ENCODE data around the gene ATAD3A. TPM values are rescaled to one million over a fixed set of nuclear protein-coding genes. Genes with fewer than 3 reads are reported as not detected.

Gene ATAD3A
- total RNA-seq, 4 donors from 2014 or later = 14.6 to 34.4 (median 20.4) TPM

DNA sequence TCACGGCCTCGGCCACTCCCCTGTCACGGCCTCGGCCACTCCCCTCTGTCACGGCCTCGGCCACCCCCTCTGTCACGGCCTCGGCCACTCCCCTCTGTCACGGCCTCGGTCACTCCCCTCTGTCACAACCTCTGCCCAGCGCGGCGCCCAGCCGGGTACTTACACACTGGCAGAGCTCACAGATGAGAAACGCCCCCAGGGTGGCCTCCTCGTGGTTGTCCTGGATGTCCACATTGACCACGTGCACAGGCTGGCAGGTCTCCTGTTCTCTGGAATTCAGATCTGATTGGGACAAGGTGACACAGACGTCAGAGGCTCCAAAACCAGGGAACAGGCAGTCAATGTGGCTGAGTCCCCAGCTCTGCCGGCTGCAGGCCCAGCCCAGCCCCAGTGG, 31.7 kb downstream of the ATAD3A start:
- intact Hi-C loops (cut with DNase I; ENCODE audit: low total_unique reads) (no loop called here), in situ Hi-C loops (cut with MboI; ENCODE audit: low pct_ligation_motif_present in 1 of 4, low pct_unique_long_range_greater_than_20kb in 1 of 4, low sequenced_read_pairs in 3 of 4) (no loop called here)
- Histone ChIP-seq H3K4me1 (peaks cover 5 to 19% (median 12%) of the 10 kb centered on the region in 4 donors), H3K36me3 (no peaks in the 10 kb centered on the region), H3K27ac (no peak overlapping the region), H3K27me3 (peaks cover 9% of the 10 kb centered on the region), H3K4me3 (no peak overlapping the region), H3K9me3 (no peaks in the 10 kb centered on the region)
- no peak for TF ChIP-seq POLR2AphosphoS5 (IDR thresholded peaks at IDR 0.05)
- TF ChIP-seq POLR2A (IDR thresholded peaks at IDR 0.05) = no peak
- TF ChIP-seq, protein P1, sequence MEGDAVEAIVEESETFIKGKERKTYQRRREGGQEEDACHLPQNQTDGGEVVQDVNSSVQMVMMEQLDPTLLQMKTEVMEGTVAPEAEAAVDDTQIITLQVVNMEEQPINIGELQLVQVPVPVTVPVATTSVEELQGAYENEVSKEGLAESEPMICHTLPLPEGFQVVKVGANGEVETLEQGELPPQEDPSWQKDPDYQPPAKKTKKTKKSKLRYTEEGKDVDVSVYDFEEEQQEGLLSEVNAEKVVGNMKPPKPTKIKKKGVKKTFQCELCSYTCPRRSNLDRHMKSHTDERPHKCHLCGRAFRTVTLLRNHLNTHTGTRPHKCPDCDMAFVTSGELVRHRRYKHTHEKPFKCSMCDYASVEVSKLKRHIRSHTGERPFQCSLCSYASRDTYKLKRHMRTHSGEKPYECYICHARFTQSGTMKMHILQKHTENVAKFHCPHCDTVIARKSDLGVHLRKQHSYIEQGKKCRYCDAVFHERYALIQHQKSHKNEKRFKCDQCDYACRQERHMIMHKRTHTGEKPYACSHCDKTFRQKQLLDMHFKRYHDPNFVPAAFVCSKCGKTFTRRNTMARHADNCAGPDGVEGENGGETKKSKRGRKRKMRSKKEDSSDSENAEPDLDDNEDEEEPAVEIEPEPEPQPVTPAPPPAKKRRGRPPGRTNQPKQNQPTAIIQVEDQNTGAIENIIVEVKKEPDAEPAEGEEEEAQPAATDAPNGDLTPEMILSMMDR (IDR thresholded peaks at IDR 0.05) = no peak
- TF ChIP-seq EP300 (IDR thresholded peaks at IDR 0.05; ENCODE audit: low read depth) = no peak
- 72% methylated on average over 19 of the region's 19 CpGs; no CpG with 5 or more reads in 1 of the 2 donors for WGBS, 2 donors (ENCODE audit: low coverage in 1 of 2)
- DNase-seq = no peak

DNA sequence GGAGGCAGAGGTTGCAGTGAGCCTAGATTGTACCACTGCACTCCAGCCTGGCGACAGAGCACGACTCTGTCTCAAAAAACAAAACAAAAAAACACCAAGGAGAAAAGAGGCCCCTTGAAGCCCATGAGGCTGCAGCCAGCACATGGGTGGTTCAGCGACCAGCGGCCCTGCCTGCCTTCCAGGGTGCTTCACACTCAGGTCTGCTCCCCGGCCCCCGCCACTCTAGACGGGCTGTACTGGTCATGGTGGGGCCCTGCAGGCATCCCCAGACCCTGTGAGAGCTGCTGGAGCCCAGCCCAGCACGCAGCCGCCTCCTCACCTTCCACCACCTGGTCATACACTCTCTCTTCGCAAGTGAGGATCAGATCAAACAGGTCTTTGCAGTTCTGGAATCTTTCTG, 32.6 kb downstream of the ATAD3A start:
- H3K27ac ChIP-seq = no peak overlapping the region
- no peaks in the 10 kb centered on the region for H3K36me3 ChIP-seq
- 87 to 92% methylated on average over 5 to 10 of the region's 10 CpGs for WGBS, 2 donors (ENCODE audit: low coverage in 1 of 2)
- TF ChIP-seq POLR2AphosphoS5 (IDR thresholded peaks at IDR 0.05) (no peak), EP300 (IDR thresholded peaks at IDR 0.05; ENCODE audit: low read depth) (no peak), POLR2A (IDR thresholded peaks at IDR 0.05) (no peak)
- TF ChIP-seq, protein P1 (IDR thresholded peaks at IDR 0.05) = no peak
- no peak for DNase-seq
- H3K4me3 ChIP-seq = no peak overlapping the region
- H3K4me1 ChIP-seq = peaks cover 5 to 11% (median 9%) of the 10 kb centered on the region in 4 donors
- H3K9me3 ChIP-seq = no peaks in the 10 kb centered on the region
- H3K27me3 ChIP-seq = peaks cover 4% of the 10 kb centered on the region
- intact Hi-C loops (cut with DNase I; ENCODE audit: low total_unique reads) (no loop called here), in situ Hi-C loops (cut with MboI; ENCODE audit: low pct_ligation_motif_present in 1 of 4, low pct_unique_long_range_greater_than_20kb in 1 of 4, low sequenced_read_pairs in 3 of 4) (no loop called here)

DNA sequence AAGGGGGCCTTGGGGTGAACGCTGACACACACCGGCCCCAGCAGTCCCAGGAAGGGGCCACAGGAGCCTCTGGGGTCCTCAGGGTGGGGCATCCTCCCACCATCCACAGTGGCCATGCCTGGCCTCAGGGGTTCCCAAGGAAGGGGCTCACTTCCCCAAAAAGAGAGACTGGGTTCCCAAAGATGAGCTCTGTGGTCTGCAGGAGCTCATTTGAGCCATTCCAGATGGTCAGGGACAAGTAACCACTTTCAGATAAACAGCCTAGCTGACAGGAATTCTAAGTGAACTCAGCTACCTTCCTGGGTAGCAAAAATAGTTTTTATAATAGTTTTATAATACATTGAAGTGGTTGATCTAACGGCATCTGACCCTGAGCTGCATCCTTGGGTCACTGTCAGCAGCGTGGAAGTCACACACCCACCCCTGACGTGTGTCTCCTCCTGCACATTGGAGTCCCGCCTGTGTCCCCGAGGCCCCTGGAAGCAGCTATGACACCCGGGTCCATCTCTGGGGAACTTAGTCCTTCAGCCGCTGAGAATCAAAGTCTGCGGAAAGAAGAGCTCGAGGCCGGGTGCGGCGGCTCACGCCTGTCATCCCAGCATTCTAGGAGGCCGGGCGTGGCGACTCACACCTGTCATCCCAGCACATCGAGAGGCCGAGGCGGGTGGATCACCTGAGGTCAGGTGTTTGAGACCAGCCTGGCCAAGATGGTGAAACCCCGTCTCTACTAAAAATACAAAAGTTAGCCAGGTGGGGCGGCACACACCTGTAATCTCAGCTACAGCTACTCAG, 34.2 kb downstream of the ATAD3A start:
- Histone ChIP-seq H3K36me3 (no peaks in the 10 kb centered on the region), H3K27me3 (no peaks in the 10 kb centered on the region), H3K9me3 (no peaks in the 10 kb centered on the region), H3K27ac (no peak overlapping the region), H3K4me3 (no peak overlapping the region), H3K4me1 (peaks cover 0 to under 1% (median under 1%) of the 10 kb centered on the region in 4 donors)
- DNase-seq = no peak
- in situ Hi-C loops (cut with MboI; ENCODE audit: low pct_ligation_motif_present in 1 of 4, low pct_unique_long_range_greater_than_20kb in 1 of 4, low sequenced_read_pairs in 3 of 4) = no loop called here
- 83% methylated on average over 12 of the region's 23 CpGs; no CpG with 5 or more reads in 1 of the 2 donors for WGBS, 2 donors (ENCODE audit: low coverage in 1 of 2)
- TF ChIP-seq POLR2A (IDR thresholded peaks at IDR 0.05) (no peak), EP300 (IDR thresholded peaks at IDR 0.05; ENCODE audit: low read depth) (no peak), POLR2AphosphoS5 (IDR thresholded peaks at IDR 0.05) (no peak)
- TF ChIP-seq, protein P1 (IDR thresholded peaks at IDR 0.05) = no peak
- intact Hi-C loops (cut with DNase I; ENCODE audit: low total_unique reads) = loop anchor here (2.0 kb wide), 1 partner anchor 325 kb away; no protein-coding TSS in a partner anchor

DNA sequence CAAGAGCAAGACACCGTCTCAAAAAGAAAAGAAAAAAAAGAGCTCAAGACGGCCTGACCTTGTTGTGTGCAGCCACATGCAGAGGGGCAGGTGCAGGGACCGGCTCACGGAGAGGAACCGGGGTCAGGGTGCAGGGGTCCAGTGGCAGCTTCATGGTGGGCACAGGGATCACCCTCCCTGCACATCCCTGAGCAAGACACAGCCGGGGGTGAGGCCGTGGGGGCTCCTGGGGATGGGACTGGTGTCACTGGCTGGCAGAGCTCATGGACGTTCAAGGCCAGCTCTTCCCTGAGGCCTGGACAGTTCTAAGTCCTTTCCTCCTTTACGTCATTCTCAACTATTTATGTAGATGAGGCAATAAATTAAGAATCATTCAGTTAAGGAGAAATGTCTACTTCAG, 35.0 kb downstream of the ATAD3A start:
- WGBS, 2 donors (ENCODE audit: low coverage in 1 of 2) = 83 to 88% methylated on average over 7 to 9 of the region's 9 CpGs
- TF ChIP-seq EP300 (IDR thresholded peaks at IDR 0.05; ENCODE audit: low read depth) (no peak), POLR2A (IDR thresholded peaks at IDR 0.05) (no peak), POLR2AphosphoS5 (IDR thresholded peaks at IDR 0.05) (no peak)
- TF ChIP-seq, protein P1 (IDR thresholded peaks at IDR 0.05) = no peak
- no peak for DNase-seq
- in situ Hi-C loops (cut with MboI; ENCODE audit: low pct_ligation_motif_present in 1 of 4, low pct_unique_long_range_greater_than_20kb in 1 of 4, low sequenced_read_pairs in 3 of 4) (no loop called here), intact Hi-C loops (cut with DNase I; ENCODE audit: low total_unique reads) (loop anchor here (2.0 kb wide), 1 partner anchor 324 kb away; no protein-coding TSS in a partner anchor)
- Histone ChIP-seq H3K4me1 (no peaks in the 10 kb centered on the region), H3K27ac (no peak overlapping the region), H3K4me3 (no peak overlapping the region), H3K9me3 (no peaks in the 10 kb centered on the region), H3K36me3 (no peaks in the 10 kb centered on the region), H3K27me3 (no peaks in the 10 kb centered on the region)
